Measurements from ENCODE around the gene AOAH. TPM values are rescaled to one million over a fixed set of nuclear protein-coding genes. Genes with fewer than 3 reads are reported as not detected.

The AOAH gene
- total RNA-seq, 1 experiment from 2014 or later: 0.39 TPM

GRCh38 chr7:36659638-36660341 is 64.5 kb downstream of the AOAH start:
- no peak overlapping the region for H3K27ac ChIP-seq (ENCODE audit: insufficient read length, low read depth, low read length)

More at GRCh38 chr7:36659638-36660341, 64.5 kb downstream of the AOAH start:
- no peak overlapping the region for H4K5ac ChIP-seq (ENCODE audit: insufficient read length, low read depth, low read length)
- Mint-ChIP-seq H3K9me3 (peaks cover 0 to 3% of the 10 kb centered on the region in 2 experiments; a peak in 1 of 5 replicates), H3K4me1 (peaks cover 58 to 71% of the 10 kb centered on the region in 2 experiments), H3K4me3 (no peak overlapping the region), H3K27ac (peak overlapping the region in 2 of 3 experiments; percentile 17 to 91; a peak in 4 of 7 replicates), H3K36me3 (ENCODE audit: insufficient read depth in 1 of 3, low read depth in 3 of 3) (no peaks in the 10 kb centered on the region), H3K27me3 (ENCODE audit: low read depth) (no peaks in the 10 kb centered on the region)
- H4K8ac ChIP-seq (replicated peaks; ENCODE audit: insufficient read length, low read depth, low read length): no peak overlapping the region
- H3T11ph ChIP-seq (ENCODE audit: low read length): no peak overlapping the region
- H3K4me1 ChIP-seq (ENCODE audit: insufficient read depth, low read length): peaks cover 11% of the 10 kb centered on the region
- no peak overlapping the region for H2BK120ac ChIP-seq (ENCODE audit: low read depth, low read length, poor library complexity, severe bottlenecking)
- H3K27me3 ChIP-seq (ENCODE audit: insufficient read depth, low read length): no peaks in the 10 kb centered on the region
- H3K23me2 ChIP-seq (ENCODE audit: insufficient read length, low read depth, low read length, poor library complexity, severe bottlenecking): peaks cover 3% of the 10 kb centered on the region
- H4K20me1 ChIP-seq (ENCODE audit: control insufficient read depth, insufficient read depth, insufficient read length): no peaks in the 10 kb centered on the region
- no peak overlapping the region for H3K23ac ChIP-seq (ENCODE audit: insufficient read length, low read depth, low read length)
- H2AK5ac ChIP-seq (ENCODE audit: insufficient read length, low read length): no peak overlapping the region
- H2BK12ac ChIP-seq (ENCODE audit: insufficient read length, low read depth, low read length): no peak overlapping the region
- no peak overlapping the region for H3K9ac ChIP-seq (ENCODE audit: extremely low read depth, insufficient read length, low read length)
- no peak overlapping the region for H3K18ac ChIP-seq (ENCODE audit: insufficient read length, low read depth, low read length)
- no peaks in the 10 kb centered on the region for H3K79me2 ChIP-seq (ENCODE audit: insufficient read depth, low read length)
- no peak overlapping the region for H2BK15ac ChIP-seq (ENCODE audit: low read depth, low read length)
- TF ChIP-seq CTCF (conservative IDR thresholded peaks at IDR 0.05): no peak
- 100% methylated on average over 1 of the region's 13 CpGs for WGBS (ENCODE audit: extremely low coverage, insufficient read length, low lambda C conversion rate)
- H3K79me1 ChIP-seq (ENCODE audit: insufficient read depth, low read depth, low read length, poor library complexity, severe bottlenecking): no peaks in the 10 kb centered on the region
- no peak overlapping the region for H2BK5ac ChIP-seq (ENCODE audit: insufficient read length, low read length)
- no peak overlapping the region for H2BK20ac ChIP-seq (ENCODE audit: low read depth, low read length, poor library complexity, severe bottlenecking)
- H3K14ac ChIP-seq (ENCODE audit: insufficient read depth, low read length): no peak overlapping the region
- no peak overlapping the region for H3K56ac ChIP-seq (ENCODE audit: insufficient read length, low read depth, low read length)
- H3K4me2 ChIP-seq (ENCODE audit: insufficient read depth, insufficient read length, low read length): no peak overlapping the region
- H3K4ac ChIP-seq (ENCODE audit: low read depth, low read length): no peak overlapping the region
- H3K9me3 ChIP-seq (ENCODE audit: control insufficient read depth, low read depth, low read length): no peaks in the 10 kb centered on the region
- H4K91ac ChIP-seq (ENCODE audit: insufficient read length, low read depth, low read length): no peak overlapping the region
- DNase-seq: no peak
- no peak overlapping the region for H2AFZ ChIP-seq (ENCODE audit: low read length)

All from H9 (cell line).